GM23338 (cell line): Measurements from ENCODE around the gene HBQ1.

Experiments
- CREB1 ChIP-seq: fragments of 250-450 bp; sonication (Bioruptor Pico); IDR thresholded peaks from 2 replicates; pipeline ENCODE4 v1.5.0; 2020; ENCODE audit warnings: low read depth, mild to moderate bottlenecking, moderate library complexity
- EZH2 ChIP-seq: fragments of 200-600 bp; sonication (generic); IDR thresholded peaks from one replicate; pipeline ENCODE4 v1.8.0; 2017; ENCODE audit warnings: antibody characterized with exemption, mild to moderate bottlenecking, low read depth; ENCODE audit not compliant: unreplicated experiment
- EZH2phosphoT487 ChIP-seq: fragments of 200-600 bp; sonication (generic); IDR thresholded peaks from one replicate; pipeline ENCODE4 v1.8.1; 2018; ENCODE audit warnings: antibody characterized with exemption; ENCODE audit not compliant: unreplicated experiment
- JUNB ChIP-seq: IDR thresholded peaks from one replicate; pipeline ENCODE4 v1.6.1; 2016; ENCODE audit warnings: antibody characterized with exemption; ENCODE audit not compliant: unreplicated experiment
- POLR2AphosphoS5 ChIP-seq: IDR thresholded peaks from 2 replicates; pipeline ENCODE4 v1.6.1; 2016; ENCODE audit warnings: antibody characterized with exemption, low read depth
- ZNF114 ChIP-seq: fragments of 250-450 bp; sonication (Bioruptor Pico); IDR thresholded peaks from 2 replicates; pipeline ENCODE4 v1.5.0; 2020; ENCODE audit warnings: mild to moderate bottlenecking, moderate library complexity
- TF ChIP-seq, protein P1 (sequence below), 2 experiments: fragments of 200-600 bp in 1 of 2; sonication (generic) in 1 of 2; conservative IDR thresholded peaks; 2 replicates each; pipeline versions ENCODE4 v1.5.1 to v1.6.1; 2016 to 2017; ENCODE audit warnings: antibody characterized with exemption in 2 of 2, low read depth in 2 of 2, mild to moderate bottlenecking in 2 of 2, moderate library complexity in 1 of 2
- TF ChIP-seq, protein P2 (sequence below): IDR thresholded peaks from one replicate; pipeline ENCODE4 v1.6.1; 2018; ENCODE audit warnings: antibody characterized with exemption; ENCODE audit not compliant: unreplicated experiment
- TF ChIP-seq, protein P3 (sequence below): IDR thresholded peaks from 2 replicates; pipeline ENCODE4 v1.6.1; 2016; ENCODE audit warnings: antibody characterized with exemption

DNA sequence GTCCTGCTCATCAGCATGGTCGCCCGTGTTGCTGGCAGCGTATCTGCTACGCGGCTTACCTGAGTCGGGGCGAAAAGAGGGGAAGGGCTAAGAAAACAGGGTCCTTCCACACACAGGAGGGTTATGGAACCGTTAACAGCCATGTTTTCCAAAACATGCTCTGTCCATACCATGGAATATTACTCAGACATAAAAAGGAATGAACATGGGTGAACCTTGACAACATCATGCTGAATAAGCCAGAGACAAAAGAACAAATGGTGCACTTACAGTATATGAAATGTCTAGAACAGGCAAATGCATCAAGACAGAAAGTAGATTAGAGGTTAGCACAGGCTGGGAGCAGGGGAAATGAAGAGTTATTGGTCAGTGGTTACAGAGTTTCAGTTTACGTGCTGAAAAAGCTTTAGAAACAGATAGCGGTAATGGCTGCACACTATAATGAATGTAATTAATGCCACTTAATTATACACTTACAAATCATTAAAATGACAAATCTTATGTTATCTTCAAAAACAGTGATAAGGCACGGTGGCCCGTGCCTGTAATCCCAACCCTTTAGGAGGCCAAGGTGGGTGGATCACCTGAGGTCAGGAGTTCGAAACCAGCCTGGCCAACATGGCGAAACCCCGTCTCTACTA, 49.6 kb upstream of the HBQ1 start:
- TF ChIP-seq, protein P1, sequence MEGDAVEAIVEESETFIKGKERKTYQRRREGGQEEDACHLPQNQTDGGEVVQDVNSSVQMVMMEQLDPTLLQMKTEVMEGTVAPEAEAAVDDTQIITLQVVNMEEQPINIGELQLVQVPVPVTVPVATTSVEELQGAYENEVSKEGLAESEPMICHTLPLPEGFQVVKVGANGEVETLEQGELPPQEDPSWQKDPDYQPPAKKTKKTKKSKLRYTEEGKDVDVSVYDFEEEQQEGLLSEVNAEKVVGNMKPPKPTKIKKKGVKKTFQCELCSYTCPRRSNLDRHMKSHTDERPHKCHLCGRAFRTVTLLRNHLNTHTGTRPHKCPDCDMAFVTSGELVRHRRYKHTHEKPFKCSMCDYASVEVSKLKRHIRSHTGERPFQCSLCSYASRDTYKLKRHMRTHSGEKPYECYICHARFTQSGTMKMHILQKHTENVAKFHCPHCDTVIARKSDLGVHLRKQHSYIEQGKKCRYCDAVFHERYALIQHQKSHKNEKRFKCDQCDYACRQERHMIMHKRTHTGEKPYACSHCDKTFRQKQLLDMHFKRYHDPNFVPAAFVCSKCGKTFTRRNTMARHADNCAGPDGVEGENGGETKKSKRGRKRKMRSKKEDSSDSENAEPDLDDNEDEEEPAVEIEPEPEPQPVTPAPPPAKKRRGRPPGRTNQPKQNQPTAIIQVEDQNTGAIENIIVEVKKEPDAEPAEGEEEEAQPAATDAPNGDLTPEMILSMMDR (conservative IDR thresholded peaks at IDR 0.05; ENCODE audit: low read depth in 2 of 2), result no peak
- TF ChIP-seq EZH2 (no peak), CREB1 (CRISPR knock-in tag) (no peak), JUNB (no peak), POLR2AphosphoS5 (no peak), EZH2phosphoT487 (no peak), ZNF114 (no peak)
- TF ChIP-seq, protein P2, sequence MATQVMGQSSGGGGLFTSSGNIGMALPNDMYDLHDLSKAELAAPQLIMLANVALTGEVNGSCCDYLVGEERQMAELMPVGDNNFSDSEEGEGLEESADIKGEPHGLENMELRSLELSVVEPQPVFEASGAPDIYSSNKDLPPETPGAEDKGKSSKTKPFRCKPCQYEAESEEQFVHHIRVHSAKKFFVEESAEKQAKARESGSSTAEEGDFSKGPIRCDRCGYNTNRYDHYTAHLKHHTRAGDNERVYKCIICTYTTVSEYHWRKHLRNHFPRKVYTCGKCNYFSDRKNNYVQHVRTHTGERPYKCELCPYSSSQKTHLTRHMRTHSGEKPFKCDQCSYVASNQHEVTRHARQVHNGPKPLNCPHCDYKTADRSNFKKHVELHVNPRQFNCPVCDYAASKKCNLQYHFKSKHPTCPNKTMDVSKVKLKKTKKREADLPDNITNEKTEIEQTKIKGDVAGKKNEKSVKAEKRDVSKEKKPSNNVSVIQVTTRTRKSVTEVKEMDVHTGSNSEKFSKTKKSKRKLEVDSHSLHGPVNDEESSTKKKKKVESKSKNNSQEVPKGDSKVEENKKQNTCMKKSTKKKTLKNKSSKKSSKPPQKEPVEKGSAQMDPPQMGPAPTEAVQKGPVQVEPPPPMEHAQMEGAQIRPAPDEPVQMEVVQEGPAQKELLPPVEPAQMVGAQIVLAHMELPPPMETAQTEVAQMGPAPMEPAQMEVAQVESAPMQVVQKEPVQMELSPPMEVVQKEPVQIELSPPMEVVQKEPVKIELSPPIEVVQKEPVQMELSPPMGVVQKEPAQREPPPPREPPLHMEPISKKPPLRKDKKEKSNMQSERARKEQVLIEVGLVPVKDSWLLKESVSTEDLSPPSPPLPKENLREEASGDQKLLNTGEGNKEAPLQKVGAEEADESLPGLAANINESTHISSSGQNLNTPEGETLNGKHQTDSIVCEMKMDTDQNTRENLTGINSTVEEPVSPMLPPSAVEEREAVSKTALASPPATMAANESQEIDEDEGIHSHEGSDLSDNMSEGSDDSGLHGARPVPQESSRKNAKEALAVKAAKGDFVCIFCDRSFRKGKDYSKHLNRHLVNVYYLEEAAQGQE, result no peak
- TF ChIP-seq, protein P3, sequence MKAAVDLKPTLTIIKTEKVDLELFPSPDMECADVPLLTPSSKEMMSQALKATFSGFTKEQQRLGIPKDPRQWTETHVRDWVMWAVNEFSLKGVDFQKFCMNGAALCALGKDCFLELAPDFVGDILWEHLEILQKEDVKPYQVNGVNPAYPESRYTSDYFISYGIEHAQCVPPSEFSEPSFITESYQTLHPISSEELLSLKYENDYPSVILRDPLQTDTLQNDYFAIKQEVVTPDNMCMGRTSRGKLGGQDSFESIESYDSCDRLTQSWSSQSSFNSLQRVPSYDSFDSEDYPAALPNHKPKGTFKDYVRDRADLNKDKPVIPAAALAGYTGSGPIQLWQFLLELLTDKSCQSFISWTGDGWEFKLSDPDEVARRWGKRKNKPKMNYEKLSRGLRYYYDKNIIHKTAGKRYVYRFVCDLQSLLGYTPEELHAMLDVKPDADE, result no peak
